ENCODE measurements around the gene DECR2.

DNA sequence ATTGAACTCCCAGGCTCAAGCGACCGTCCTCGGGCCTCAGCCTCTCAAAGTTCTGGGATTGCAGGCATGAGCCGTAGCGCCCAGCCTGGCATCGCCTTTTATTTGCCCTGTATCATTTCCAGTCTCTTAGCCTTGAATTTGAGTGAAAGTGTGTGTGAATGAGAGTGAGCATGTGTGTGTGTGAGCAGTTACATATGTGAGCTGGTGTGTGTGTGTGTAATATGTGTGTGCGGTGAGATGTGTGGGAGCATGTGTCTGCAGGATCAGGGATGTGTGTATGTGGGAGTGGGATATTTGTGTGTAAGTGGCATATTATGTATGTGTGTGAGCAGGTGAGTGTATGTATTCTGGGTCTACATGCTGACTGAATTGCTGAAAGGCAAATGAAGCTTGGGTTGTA, 29.2 kb downstream of the DECR2 start:
- no peak for TF ChIP-seq CTCF (IDR thresholded peaks at IDR 0.05; ENCODE audit: poor library complexity)
- TF ChIP-seq EZH2 (IDR thresholded peaks at IDR 0.05; ENCODE audit: borderline replicate concordance) = no peak
- no peak for TF ChIP-seq EZH2phosphoT487 (IDR thresholded peaks at IDR 0.05; ENCODE audit: low read depth, severe bottlenecking, unreplicated experiment)
